MM.1S (cell line): ENCODE data around the gene G6PC1.
"Not testable (repeated sequence)": the region's sequence is repeated elsewhere in the genome, so short reads cannot be mapped to it uniquely, and the experiment has no call there.

ENCODE experiments used
- DNase-seq: peaks from one replicate; pipeline ENCODE4 v3.0.0-alpha.2; 2015
- H2AFZ ChIP-seq: fragments of 300-600 bp; sonication (generic); 2 replicates; pipeline ENCODE4 v1.6.0; 2016; ENCODE audit warnings: antibody characterized with exemption, low read length
- H3F3A ChIP-seq: fragments of 300-600 bp; sonication (generic); 2 replicates; pipeline ENCODE4 v1.6.1; 2016; ENCODE audit warnings: mild to moderate bottlenecking, antibody characterized with exemption, low read length, moderate library complexity, mixed read lengths; ENCODE audit not compliant: insufficient read depth
- H3K27ac ChIP-seq: fragments of 300-600 bp; sonication (generic); 2 replicates; pipeline ENCODE4 v1.5.1; 2016; ENCODE audit warnings: mild to moderate bottlenecking, low read length
- H3K27me3 ChIP-seq: fragments of 300-600 bp; sonication (generic); replicated peaks from 2 replicates; pipeline ENCODE4 v1.6.0; 2016; ENCODE audit warnings: low read length; ENCODE audit not compliant: insufficient read depth
- H3K36me3 ChIP-seq: fragments of 300-600 bp; sonication (generic); replicated peaks from 2 replicates; pipeline ENCODE4 v1.6.1; 2016; ENCODE audit warnings: mild to moderate bottlenecking, low read length, mixed read lengths; ENCODE audit not compliant: insufficient read depth
- H3K4me1 ChIP-seq: fragments of 300-600 bp; sonication (generic); 2 replicates; pipeline ENCODE4 v1.6.1; 2016; ENCODE audit warnings: low read length, mixed read lengths
- H3K4me2 ChIP-seq: fragments of 300-600 bp; sonication (generic); 2 replicates; pipeline ENCODE4 v1.6.0; 2016; ENCODE audit warnings: low read depth, low read length
- H3K4me3 ChIP-seq: fragments of 300-600 bp; sonication (generic); 2 replicates; pipeline ENCODE4 v1.5.1; 2016; ENCODE audit warnings: low read length, mixed read lengths
- H3K79me2 ChIP-seq: fragments of 300-600 bp; sonication (generic); 2 replicates; pipeline ENCODE4 v1.6.1; 2016; ENCODE audit warnings: mixed run types, low read length, mixed read lengths
- H3K9ac ChIP-seq: fragments of 300-600 bp; sonication (generic); 2 replicates; pipeline ENCODE4 v1.6.1; 2016; ENCODE audit warnings: low read length, mixed read lengths
- H3K9me2 ChIP-seq: fragments of 300-600 bp; sonication (generic); replicated peaks from 2 replicates; pipeline ENCODE4 v1.6.1; 2016; ENCODE audit warnings: mild to moderate bottlenecking, low read length, mixed read lengths; ENCODE audit not compliant: insufficient read depth
- H3K9me3 ChIP-seq: fragments of 300-600 bp; sonication (generic); replicated peaks from 2 replicates; pipeline ENCODE4 v1.6.1; 2016; ENCODE audit warnings: mild to moderate bottlenecking, low read length, mixed read lengths; ENCODE audit not compliant: insufficient read depth
- H4K20me1 ChIP-seq: fragments of 300-600 bp; sonication (generic); 2 replicates; pipeline ENCODE4 v1.6.1; 2016; ENCODE audit warnings: mild to moderate bottlenecking, low read length, moderate library complexity, mixed read lengths; ENCODE audit not compliant: insufficient read depth
- CTCF ChIP-seq: fragments of 300-600 bp; sonication (generic); IDR thresholded peaks from 2 replicates; pipeline ENCODE4 v1.5.1; 2016; ENCODE audit warnings: antibody characterized with exemption, low read length, mixed read lengths
- EZH2 ChIP-seq: fragments of 300-600 bp; sonication (generic); optimal IDR thresholded peaks from 2 replicates; pipeline ENCODE3; 2017; ENCODE audit warnings: low read depth, mild to moderate bottlenecking, antibody characterized with exemption, low read length, mixed read lengths
- EZH2phosphoT487 ChIP-seq: fragments of 300-600 bp; sonication (generic); IDR thresholded peaks from 2 replicates; pipeline ENCODE4 v1.6.1; 2018; ENCODE audit warnings: antibody characterized with exemption, low read length

Gene G6PC1

DNA sequence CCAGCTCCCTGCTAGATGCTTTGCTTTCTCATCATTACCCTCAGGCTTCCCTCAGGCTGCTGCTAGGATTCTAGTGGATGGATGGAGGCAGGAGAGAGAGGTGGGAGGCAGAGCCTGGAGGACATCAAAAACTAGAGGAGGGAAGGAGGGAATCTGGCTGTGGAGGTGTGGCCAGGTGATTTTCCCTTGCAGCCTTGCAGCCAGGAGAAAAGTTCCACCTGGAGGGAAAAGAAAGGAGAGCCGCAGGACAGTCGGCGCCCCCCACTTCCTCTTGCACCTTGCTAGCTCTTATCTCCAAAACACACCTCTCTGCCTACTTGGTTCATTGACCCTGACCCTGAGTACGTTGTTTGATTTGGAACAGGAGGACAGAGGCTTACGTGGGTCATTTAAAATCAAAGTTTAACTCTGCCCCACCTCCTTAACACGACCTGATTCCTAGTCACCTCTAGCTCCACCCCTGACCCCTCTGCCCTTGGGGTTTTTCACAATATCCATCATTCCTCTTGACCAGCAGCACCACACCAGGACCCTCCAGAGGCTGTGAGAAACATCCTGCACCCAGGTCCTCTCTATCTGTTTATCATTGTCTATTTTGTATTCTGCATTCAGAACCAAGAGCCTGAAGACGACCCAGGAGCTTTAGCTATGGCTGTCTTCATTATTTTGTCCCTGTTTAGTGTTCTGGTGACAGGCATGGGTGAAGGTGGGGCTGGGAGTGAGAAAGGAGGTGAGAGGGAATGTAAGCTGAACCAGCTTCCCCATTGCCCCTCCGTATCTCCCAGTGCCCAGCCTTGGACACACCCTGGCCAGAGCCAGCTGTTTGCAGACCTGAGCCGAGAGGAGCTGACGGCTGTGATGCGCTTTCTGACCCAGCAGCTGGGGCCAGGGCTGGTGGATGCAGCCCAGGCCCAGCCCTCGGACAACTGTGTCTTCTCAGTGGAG is 33.7 kb upstream of the G6PC1 start:
- H3K79me2 ChIP-seq, result no peaks in the 10 kb centered on the region
- DNase-seq, result no peak
- H4K20me1 ChIP-seq, result no peaks in the 10 kb centered on the region
- H2AFZ ChIP-seq, result no peak overlapping the region
- no peaks in the 10 kb centered on the region for H3K4me1 ChIP-seq
- no peak overlapping the region for H3K4me3 ChIP-seq
- H3K36me3 ChIP-seq, result no peaks in the 10 kb centered on the region
- H3K9ac ChIP-seq, result no peak overlapping the region
- H3K4me2 ChIP-seq, result no peak overlapping the region
- H3F3A ChIP-seq, result no peaks in the 10 kb centered on the region
- H3K9me2 ChIP-seq, result no peaks in the 10 kb centered on the region
- TF ChIP-seq CTCF (no peak), EZH2 (no peak), EZH2phosphoT487 (no peak)
- no peak overlapping the region for H3K27ac ChIP-seq
- no peaks in the 10 kb centered on the region for H3K27me3 ChIP-seq
- H3K9me3 ChIP-seq, result no peaks in the 10 kb centered on the region

DNA sequence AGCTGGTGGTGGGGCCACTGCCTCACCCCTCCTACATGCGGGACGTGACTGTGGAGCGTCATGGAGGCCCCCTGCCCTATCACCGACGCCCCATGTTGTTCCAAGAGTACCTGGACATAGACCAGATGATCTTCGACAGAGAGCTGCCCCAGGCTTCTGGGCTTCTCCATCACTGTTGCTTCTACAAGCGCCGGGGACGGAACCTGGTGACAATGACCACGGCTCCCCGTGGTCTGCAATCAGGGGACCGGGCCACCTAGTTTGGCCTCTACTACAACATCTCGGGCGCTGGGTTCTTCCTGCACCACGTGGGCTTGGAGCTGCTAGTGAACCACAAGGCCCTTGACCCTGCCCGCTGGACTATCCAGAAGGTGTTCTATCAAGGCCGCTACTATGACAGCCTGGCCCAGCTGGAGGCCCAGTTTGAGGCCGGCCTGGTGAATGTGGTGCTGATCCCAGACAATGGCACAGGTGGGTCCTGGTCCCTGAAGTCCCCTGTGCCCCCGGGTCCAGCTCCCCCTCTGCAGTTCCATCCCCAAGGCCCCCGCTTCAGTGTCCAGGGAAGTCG is 32.8 kb upstream of the G6PC1 start:
- not testable (repeated sequence) for H2AFZ ChIP-seq, H3K9me3 ChIP-seq, H3K9ac ChIP-seq, H3F3A ChIP-seq, H3K9me2 ChIP-seq, H3K4me2 ChIP-seq, DNase-seq, H4K20me1 ChIP-seq, H3K36me3 ChIP-seq, H3K4me3 ChIP-seq, H3K27me3 ChIP-seq, H3K79me2 ChIP-seq, H3K27ac ChIP-seq, H3K4me1 ChIP-seq

DNA sequence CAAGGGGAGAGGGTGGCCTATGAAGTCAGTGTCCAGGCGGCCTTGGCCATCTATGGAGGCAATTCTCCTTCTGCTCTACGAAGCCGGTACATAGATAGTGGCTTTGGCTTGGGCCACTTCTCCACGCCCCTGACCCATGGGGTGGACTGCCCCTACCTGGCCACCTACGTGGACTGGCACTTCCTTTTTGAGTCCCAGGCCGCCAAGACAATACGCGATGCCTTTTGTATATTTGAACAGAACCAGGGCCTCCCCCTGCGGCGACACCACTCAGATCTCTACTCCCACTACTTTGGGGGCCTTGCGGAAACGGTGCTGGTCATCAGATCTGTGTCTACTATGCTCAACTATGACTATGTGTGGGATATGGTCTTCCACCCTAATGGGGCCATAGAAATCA is 32.3 kb upstream of the G6PC1 start:
- H3K36me3 ChIP-seq, result no peaks in the 10 kb centered on the region
- H3K4me2 ChIP-seq, result no peak overlapping the region
- H3K9me2 ChIP-seq, result no peaks in the 10 kb centered on the region
- no peak for DNase-seq
- H3K4me1 ChIP-seq, result no peaks in the 10 kb centered on the region
- TF ChIP-seq EZH2phosphoT487, result no peak
- TF ChIP-seq CTCF, result no peak
- TF ChIP-seq EZH2, result no peak
- H3K27me3 ChIP-seq, result no peaks in the 10 kb centered on the region
- H3K79me2 ChIP-seq, result no peaks in the 10 kb centered on the region
- H3K4me3 ChIP-seq, result no peak overlapping the region
- no peaks in the 10 kb centered on the region for H3F3A ChIP-seq
- H4K20me1 ChIP-seq, result no peaks in the 10 kb centered on the region
- no peak overlapping the region for H2AFZ ChIP-seq
- H3K27ac ChIP-seq, result no peak overlapping the region
- H3K9ac ChIP-seq, result no peak overlapping the region
- H3K9me3 ChIP-seq, result no peaks in the 10 kb centered on the region

- H3K9me2 ChIP-seq, result no peaks in the 10 kb centered on the region
- no peak overlapping the region for H3K4me3 ChIP-seq
- TF ChIP-seq CTCF, result no peak
- no peak for TF ChIP-seq EZH2
- no peak for TF ChIP-seq EZH2phosphoT487
- no peaks in the 10 kb centered on the region for H4K20me1 ChIP-seq
- no peak overlapping the region for H3K9ac ChIP-seq
- no peaks in the 10 kb centered on the region for H3K4me1 ChIP-seq
- H3F3A ChIP-seq, result no peaks in the 10 kb centered on the region
- no peaks in the 10 kb centered on the region for H3K27me3 ChIP-seq
- no peaks in the 10 kb centered on the region for H3K9me3 ChIP-seq
- no peaks in the 10 kb centered on the region for H3K79me2 ChIP-seq
- H3K27ac ChIP-seq, result no peak overlapping the region
- no peak overlapping the region for H2AFZ ChIP-seq
- no peak overlapping the region for H3K4me2 ChIP-seq
- no peak for DNase-seq
- H3K36me3 ChIP-seq, result no peaks in the 10 kb centered on the region
These were observed 29.0 kb upstream of the G6PC1 start for GRCh38 chr17:42871647-42872046.
